K562 (cell line): ENCODE results near the gene NRG2. TPM values are rescaled to one million over a fixed set of nuclear protein-coding genes. Genes with fewer than 3 reads are reported as not detected.

Source experiments
- ATAC-seq: fragments of 200-7000 bp; cut with Tn5 transposase; 3 replicates; pipeline ENCODE4 v1.9.1; 2020; ENCODE audit warnings: moderate library complexity
- BruUV-seq: library from RNA; stranded (reverse); fragments of 400-500 nt; replicated peaks from 2 replicates; lab custom pipeline; 2021; lab: Mats Ljungman, UMichigan
- CTCF ChIA-PET: fragments of 300-600 bp; formaldehyde crosslinking; extraction: SDS; loops from one replicate; lab custom pipeline; 2021; ENCODE audit warnings: low intra/inter-chr PET ratio; lab: Yijun Ruan, JAX
- POLR2A ChIA-PET: fragments of 300-600, 350-650 bp; sonication (Branson Sonifier 250); formaldehyde crosslinking; extraction: SDS; loops from one replicate; lab custom pipeline; 2021; ENCODE audit warnings: antibody characterized with exemption, inconsistent platforms; lab: Yijun Ruan, JAX
- DNase-seq, 4 experiments: peaks; one replicate each; pipeline versions ENCODE4 v3.0.0 to v3.0.0-alpha.2; 2011 to 2018; ENCODE audit warnings: low spot score in 3 of 4, mixed read lengths in 3 of 4; ENCODE audit errors: extremely low read depth in 1 of 4
- FAIRE-seq: peaks from 2 replicates; lab custom pipeline; 2011; peaks lifted over from hg19 to GRCh38; lab: Jason Lieb, UNC
- H2AFZ ChIP-seq: 2 replicates; pipeline ENCODE4 v1.6.0; 2011; ENCODE audit warnings: low read depth, low read length, control low read depth, inconsistent platforms
- H3K27ac ChIP-seq: fragments of 200-600 bp; 3 replicates; pipeline ENCODE4 v1.8.0; 2011; ENCODE audit warnings: low read depth, mild to moderate bottlenecking, control low read depth, inconsistent platforms, low read length, moderate library complexity, mixed read lengths; ENCODE audit errors: extremely low read depth
- H3K27me3 ChIP-seq, 2 experiments: fragments of 300-600 bp in 1 of 2; 2 replicates in 1 of 2; 3 replicates in 1 of 2; pipeline versions ENCODE4 v1.6.0 to v1.8.0; 2011; ENCODE audit warnings: inconsistent platforms in 2 of 2, low read length in 2 of 2, mild to moderate bottlenecking in 1 of 2, mixed read lengths in 1 of 2, moderate library complexity in 1 of 2; ENCODE audit not compliant: control insufficient read depth in 2 of 2, insufficient read depth in 2 of 2
- H3K36me3 ChIP-seq: fragments of 300-600 bp; 3 replicates; pipeline ENCODE4 v1.8.0; 2011; ENCODE audit warnings: mild to moderate bottlenecking, low read length, inconsistent platforms; ENCODE audit not compliant: control insufficient read depth, insufficient read depth
- H3K4me1 ChIP-seq, 2 experiments: fragments of 200-600 bp in 1 of 2; replicated peaks in 1 of 2; 2 replicates in 1 of 2; 3 replicates in 1 of 2; pipeline versions ENCODE4 v1.5.1 to v1.8.0; 2011; ENCODE audit warnings: inconsistent platforms in 2 of 2, low read length in 2 of 2, mild to moderate bottlenecking in 1 of 2, mixed read lengths in 1 of 2, moderate library complexity in 1 of 2; ENCODE audit not compliant: control insufficient read depth in 2 of 2, insufficient read depth in 2 of 2
- H3K4me2 ChIP-seq: 2 replicates; pipeline ENCODE4 v1.6.1; 2011; ENCODE audit warnings: low read length, control low read depth, inconsistent platforms, mixed read lengths; ENCODE audit not compliant: insufficient read depth
- H3K4me3 ChIP-seq: fragments of 200-600 bp; sonication (generic), shearing (Covaris generic); 2 replicates; pipeline ENCODE4 v1.5.1; 2016; ENCODE audit warnings: control low read depth, inconsistent platforms
- H3K79me2 ChIP-seq: fragments of 200-600 bp; 3 replicates; pipeline ENCODE4 v1.8.0; 2011; ENCODE audit warnings: low read length, inconsistent platforms; ENCODE audit not compliant: control insufficient read depth, insufficient read depth
- H3K9ac ChIP-seq, 2 experiments: 2 replicates each; pipeline versions ENCODE4 v1.6.0 to v1.6.1; 2011; ENCODE audit warnings: low read depth in 2 of 2, low read length in 2 of 2, control low read depth in 1 of 2, inconsistent platforms in 1 of 2, mild to moderate bottlenecking in 1 of 2, mixed read lengths in 1 of 2; ENCODE audit not compliant: insufficient read depth in 1 of 2
- H3K9me1 ChIP-seq: one replicate; pipeline ENCODE4 v1.6.0; 2011; ENCODE audit warnings: inconsistent platforms, mild to moderate bottlenecking, low read length, moderate library complexity; ENCODE audit not compliant: control insufficient read depth, insufficient read depth
- H3K9me3 ChIP-seq: replicated peaks from 2 replicates; pipeline ENCODE4 v1.5.1; 2011; ENCODE audit warnings: low read depth, low read length, inconsistent platforms; ENCODE audit not compliant: control insufficient read depth, insufficient read depth
- H4K20me1 ChIP-seq: replicated peaks from 2 replicates; pipeline ENCODE4 v1.6.1; 2011; ENCODE audit warnings: low read length, inconsistent platforms, mixed read lengths; ENCODE audit not compliant: control insufficient read depth, insufficient read depth
- ARHGAP35 ChIP-seq: fragments of 450-650 bp; IDR thresholded peaks from 2 replicates; pipeline ENCODE4 v1.6.1; 2018; ENCODE audit not compliant: partially characterized antibody
- MAZ ChIP-seq, 2 experiments: fragments of 450-650 bp in 1 of 2; sonication (generic) in 1 of 2; formaldehyde crosslinking; IDR thresholded peaks in 1 of 2; conservative IDR thresholded peaks in 1 of 2; 2 replicates each; pipeline versions ENCODE4 v1.4.0 to v1.5.0; 2020; ENCODE audit warnings: mild to moderate bottlenecking in 1 of 2, missing genetic modification reagents in 1 of 2
- NBN ChIP-seq: fragments of 450-650 bp; IDR thresholded peaks from 2 replicates; pipeline ENCODE4 v1.6.1; 2016; ENCODE audit warnings: low read depth, mild to moderate bottlenecking
- SMARCB1 ChIP-seq: IDR thresholded peaks from 2 replicates; pipeline ENCODE4 v1.6.1; 2011; ENCODE audit warnings: improper control_type of control experiment, low read depth; ENCODE audit not compliant: insufficient read length
- WGBS: fragments of 100-300 bp; shearing (Covaris generic); methylation state at CpG from one replicate; pipeline ENCODE4 v1.1.6; 2016; ENCODE audit warnings: low coverage, mixed read lengths; ENCODE audit not compliant: insufficient coverage; ENCODE audit errors: missing lambda C conversion rate; 5-methylcytosine and 5-hydroxymethylcytosine counted together
- in situ Hi-C: fragments of 300-500 bp; cut with MboI; formaldehyde crosslinking; loops from 4 replicates; pipeline ENCODE4 v1.15.0; 2018; ENCODE audit warnings: inconsistent platforms, mixed read lengths
- intact Hi-C: fragments of 100-400 bp; cut with micrococcal nuclease; formaldehyde crosslinking; loops from 2 replicates; pipeline ENCODE4 v1.14.2; 2022
- polyA plus RNA-seq, 8 experiments: library from polyadenylated mRNA; depleted of rRNA in 4 of 8; stranded (reverse) in 5 of 8; unstranded in 3 of 8; fragments of >200 nt; fragmentation: Nextera tagmentation in 2 of 8; fragmentation: Illumina TruSeq in 1 of 8; extraction: Ambion mirVana in 2 of 8; extraction: Trizol in 1 of 8; gene quantifications; 2 replicates each; pipeline versions ENCODE4 v1.2.1 to v1.2.3, GENCODE V29; 2011 to 2014; ENCODE audit warnings: inconsistent platforms in 1 of 8, missing spikeins in 1 of 8
- total RNA-seq, 7 experiments: library from RNA; depleted of rRNA in 6 of 7; stranded (reverse); fragments of >200 nt in 6 of 7; fragmentation: Illumina TruSeq in 2 of 7; extraction: Trizol in 2 of 7; gene quantifications; 2 replicates each; pipeline versions ENCODE4 v1.2.1 to v1.2.3, GENCODE V29; 2011 to 2021; ENCODE audit warnings: low replicate concordance in 1 of 7
- TF ChIP-seq, protein P1 (sequence below), 2 experiments: fragments of 450-650 bp; IDR thresholded peaks; 2 replicates each; pipeline ENCODE4 v1.6.1; 2016; ENCODE audit warnings: mild to moderate bottlenecking in 2 of 2, borderline replicate concordance in 1 of 2, low read depth in 1 of 2, moderate library complexity in 1 of 2
- TF ChIP-seq, protein P2 (sequence below): fragments of 200-800 bp; sonication (Bioruptor generic); IDR thresholded peaks from 2 replicates; pipeline ENCODE4 v1.6.1; 2016; ENCODE audit warnings: missing genetic modification characterization, missing compliant biosample characterization
- TF ChIP-seq, protein P3 (sequence below), 2 experiments: fragments of 450-650 bp in 1 of 2; sonication (generic) in 1 of 2; formaldehyde crosslinking in 1 of 2; IDR thresholded peaks in 1 of 2; conservative IDR thresholded peaks in 1 of 2; 2 replicates each; pipeline versions ENCODE4 v1.6.1 to v1.8.1; 2016 to 2023; ENCODE audit warnings: mild to moderate bottlenecking in 2 of 2, moderate library complexity in 2 of 2, inconsistent platforms in 1 of 2, missing genetic modification reagents in 1 of 2

The NRG2 gene
- total and polyA plus RNA-seq, 9 of the 15 experiments (the other 6 are each of a cell fraction or from before 2014, with no cell fraction given): not detected

DNA sequence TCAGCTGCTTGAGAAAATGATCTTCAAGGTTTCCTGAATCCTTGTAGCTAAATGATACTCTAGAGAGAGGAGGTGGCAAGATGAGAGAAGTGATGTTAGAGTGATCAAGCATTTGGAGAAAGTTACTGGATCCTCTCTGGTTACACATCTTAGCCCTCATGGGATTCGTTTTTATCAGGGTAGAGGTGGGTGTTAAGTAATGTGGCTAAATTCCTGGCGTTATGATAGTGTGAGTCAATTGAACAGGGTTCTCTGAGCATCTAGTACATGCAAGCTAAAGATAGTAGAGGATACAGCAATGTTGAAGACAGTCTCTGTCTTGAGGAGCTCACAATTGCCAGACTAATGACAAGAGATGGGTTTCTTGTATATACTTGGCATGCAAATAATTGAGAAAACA lies 123.8 kb downstream of the NRG2 start:
- H3K27me3 ChIP-seq: peaks cover 0 to 20% of the 10 kb centered on the region in 2 experiments; a peak in 4 of 5 replicates
- POLR2A ChIA-PET: no interaction called here
- CTCF ChIA-PET: no interaction called here

More for the DNA sequence above, 123.8 kb downstream of the NRG2 start:
- in situ Hi-C loops (no loop called here), intact Hi-C loops (no loop called here)
- TF ChIP-seq, protein P1, sequence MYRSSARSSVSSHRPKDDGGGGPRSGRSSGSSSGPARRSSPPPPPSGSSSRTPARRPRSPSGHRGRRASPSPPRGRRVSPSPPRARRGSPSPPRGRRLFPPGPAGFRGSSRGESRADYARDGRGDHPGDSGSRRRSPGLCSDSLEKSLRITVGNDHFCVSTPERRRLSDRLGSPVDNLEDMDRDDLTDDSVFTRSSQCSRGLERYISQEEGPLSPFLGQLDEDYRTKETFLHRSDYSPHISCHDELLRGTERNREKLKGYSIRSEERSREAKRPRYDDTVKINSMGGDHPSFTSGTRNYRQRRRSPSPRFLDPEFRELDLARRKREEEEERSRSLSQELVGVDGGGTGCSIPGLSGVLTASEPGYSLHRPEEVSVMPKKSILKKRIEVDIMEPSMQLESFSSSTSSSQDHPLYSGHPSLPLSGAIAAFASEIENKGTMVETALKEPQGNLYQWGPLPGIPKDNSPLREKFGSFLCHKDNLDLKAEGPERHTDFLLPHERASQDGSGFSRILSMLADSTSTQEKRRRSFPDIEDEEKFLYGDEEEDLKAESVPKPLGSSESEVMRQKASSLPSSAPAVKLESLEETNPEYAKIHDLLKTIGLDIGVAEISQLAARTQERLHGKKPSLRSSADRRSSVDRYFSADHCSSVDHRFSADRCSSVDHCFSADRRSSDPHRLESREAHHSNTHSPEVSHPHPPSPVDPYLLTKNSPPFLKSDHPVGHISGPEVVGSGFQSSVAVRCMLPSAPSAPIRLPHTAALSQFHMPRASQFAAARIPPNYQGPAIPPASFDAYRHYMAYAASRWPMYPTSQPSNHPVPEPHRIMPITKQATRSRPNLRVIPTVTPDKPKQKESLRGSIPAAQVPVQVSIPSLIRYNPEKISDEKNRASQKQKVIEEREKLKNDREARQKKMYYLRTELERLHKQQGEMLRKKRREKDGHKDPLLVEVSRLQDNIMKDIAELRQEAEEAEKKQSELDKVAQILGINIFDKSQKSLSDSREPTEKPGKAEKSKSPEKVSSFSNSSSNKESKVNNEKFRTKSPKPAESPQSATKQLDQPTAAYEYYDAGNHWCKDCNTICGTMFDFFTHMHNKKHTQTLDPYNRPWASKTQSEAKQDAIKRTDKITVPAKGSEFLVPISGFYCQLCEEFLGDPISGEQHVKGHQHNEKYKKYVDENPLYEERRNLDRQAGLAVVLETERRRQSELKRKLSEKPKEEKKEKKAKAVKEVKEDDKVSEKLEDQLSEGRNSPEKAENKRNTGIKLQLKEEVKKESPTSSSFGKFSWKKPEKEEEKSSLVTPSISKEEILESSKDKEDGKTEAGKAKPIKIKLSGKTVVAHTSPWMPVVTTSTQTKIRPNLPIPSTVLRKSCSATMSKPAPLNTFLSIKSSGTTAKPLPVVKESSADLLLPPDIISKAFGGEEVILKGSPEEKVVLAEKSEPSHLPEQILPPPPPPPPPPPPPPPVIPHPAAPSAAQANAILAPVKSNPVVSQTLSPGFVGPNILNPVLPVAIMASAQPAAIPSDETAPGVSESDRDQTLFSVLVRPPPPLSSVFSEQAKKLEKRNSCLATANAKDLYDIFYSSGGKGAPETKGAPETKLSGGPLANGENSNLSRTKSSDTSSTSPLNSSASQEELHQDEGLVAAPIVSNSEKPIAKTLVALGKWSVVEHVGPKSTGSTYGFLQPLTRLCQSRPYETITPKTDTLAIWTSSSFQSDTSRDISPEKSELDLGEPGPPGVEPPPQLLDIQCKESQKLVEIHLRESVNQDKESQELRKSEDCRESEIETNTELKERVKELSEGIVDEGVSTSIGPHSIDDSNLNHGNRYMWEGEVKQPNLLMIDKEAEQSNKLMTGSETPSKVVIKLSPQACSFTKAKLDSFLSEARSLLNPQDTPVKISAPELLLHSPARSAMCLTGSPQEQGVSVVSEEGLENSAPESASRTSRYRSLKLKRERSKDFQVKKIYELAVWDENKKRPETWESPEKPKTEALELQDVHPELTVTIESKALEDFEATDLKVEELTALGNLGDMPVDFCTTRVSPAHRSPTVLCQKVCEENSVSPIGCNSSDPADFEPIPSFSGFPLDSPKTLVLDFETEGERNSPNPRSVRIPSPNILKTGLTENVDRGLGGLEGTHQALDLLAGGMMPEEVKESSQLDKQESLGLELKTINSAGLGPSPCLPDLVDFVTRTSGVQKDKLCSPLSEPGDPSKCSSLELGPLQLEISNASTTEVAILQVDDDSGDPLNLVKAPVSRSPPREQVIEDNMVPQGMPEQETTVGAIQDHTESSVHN (IDR thresholded peaks at IDR 0.05; ENCODE audit: borderline replicate concordance in 1 of 2, low read depth in 1 of 2): no peak
- TF ChIP-seq MAZ (CRISPR knock-in tag; conservative IDR thresholded peaks at IDR 0.05 in 1 of 2, IDR thresholded peaks at IDR 0.05 in 1 of 2): no peak
- no peak for TF ChIP-seq ARHGAP35
- TF ChIP-seq NBN: no peak
- no peak for TF ChIP-seq SMARCB1
- TF ChIP-seq, protein P2, sequence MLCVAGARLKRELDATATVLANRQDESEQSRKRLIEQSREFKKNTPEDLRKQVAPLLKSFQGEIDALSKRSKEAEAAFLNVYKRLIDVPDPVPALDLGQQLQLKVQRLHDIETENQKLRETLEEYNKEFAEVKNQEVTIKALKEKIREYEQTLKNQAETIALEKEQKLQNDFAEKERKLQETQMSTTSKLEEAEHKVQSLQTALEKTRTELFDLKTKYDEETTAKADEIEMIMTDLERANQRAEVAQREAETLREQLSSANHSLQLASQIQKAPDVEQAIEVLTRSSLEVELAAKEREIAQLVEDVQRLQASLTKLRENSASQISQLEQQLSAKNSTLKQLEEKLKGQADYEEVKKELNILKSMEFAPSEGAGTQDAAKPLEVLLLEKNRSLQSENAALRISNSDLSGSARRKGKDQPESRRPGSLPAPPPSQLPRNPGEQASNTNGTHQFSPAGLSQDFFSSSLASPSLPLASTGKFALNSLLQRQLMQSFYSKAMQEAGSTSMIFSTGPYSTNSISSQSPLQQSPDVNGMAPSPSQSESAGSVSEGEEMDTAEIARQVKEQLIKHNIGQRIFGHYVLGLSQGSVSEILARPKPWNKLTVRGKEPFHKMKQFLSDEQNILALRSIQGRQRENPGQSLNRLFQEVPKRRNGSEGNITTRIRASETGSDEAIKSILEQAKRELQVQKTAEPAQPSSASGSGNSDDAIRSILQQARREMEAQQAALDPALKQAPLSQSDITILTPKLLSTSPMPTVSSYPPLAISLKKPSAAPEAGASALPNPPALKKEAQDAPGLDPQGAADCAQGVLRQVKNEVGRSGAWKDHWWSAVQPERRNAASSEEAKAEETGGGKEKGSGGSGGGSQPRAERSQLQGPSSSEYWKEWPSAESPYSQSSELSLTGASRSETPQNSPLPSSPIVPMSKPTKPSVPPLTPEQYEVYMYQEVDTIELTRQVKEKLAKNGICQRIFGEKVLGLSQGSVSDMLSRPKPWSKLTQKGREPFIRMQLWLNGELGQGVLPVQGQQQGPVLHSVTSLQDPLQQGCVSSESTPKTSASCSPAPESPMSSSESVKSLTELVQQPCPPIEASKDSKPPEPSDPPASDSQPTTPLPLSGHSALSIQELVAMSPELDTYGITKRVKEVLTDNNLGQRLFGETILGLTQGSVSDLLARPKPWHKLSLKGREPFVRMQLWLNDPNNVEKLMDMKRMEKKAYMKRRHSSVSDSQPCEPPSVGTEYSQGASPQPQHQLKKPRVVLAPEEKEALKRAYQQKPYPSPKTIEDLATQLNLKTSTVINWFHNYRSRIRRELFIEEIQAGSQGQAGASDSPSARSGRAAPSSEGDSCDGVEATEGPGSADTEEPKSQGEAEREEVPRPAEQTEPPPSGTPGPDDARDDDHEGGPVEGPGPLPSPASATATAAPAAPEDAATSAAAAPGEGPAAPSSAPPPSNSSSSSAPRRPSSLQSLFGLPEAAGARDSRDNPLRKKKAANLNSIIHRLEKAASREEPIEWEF (CRISPR knock-in tag): no peak
- TF ChIP-seq, protein P3, sequence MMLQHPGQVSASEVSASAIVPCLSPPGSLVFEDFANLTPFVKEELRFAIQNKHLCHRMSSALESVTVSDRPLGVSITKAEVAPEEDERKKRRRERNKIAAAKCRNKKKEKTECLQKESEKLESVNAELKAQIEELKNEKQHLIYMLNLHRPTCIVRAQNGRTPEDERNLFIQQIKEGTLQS (IDR thresholded peaks at IDR 0.05): no peak
- TF ChIP-seq, protein P3 (CRISPR knock-in tag; conservative IDR thresholded peaks at IDR 0.05): no peak
- H3K36me3 ChIP-seq: no peaks in the 10 kb centered on the region
- H3K79me2 ChIP-seq: no peaks in the 10 kb centered on the region
- H4K20me1 ChIP-seq: no peaks in the 10 kb centered on the region
- H3K4me1 ChIP-seq: no peaks in the 10 kb centered on the region
- FAIRE-seq: no peak
- H3K9me1 ChIP-seq: no peaks in the 10 kb centered on the region
- no peak for DNase-seq
- no peak for ATAC-seq
- H2AFZ ChIP-seq: no peak overlapping the region
- H3K4me2 ChIP-seq: no peak overlapping the region
- no TSS peak for BruUV-seq
- H3K27ac ChIP-seq: no peak overlapping the region
- H3K4me3 ChIP-seq: no peak overlapping the region
- H3K9ac ChIP-seq: no peak overlapping the region
- WGBS: 0% methylated on average over 2 of the region's 2 CpGs
- H3K9me3 ChIP-seq: no peaks in the 10 kb centered on the region
